Activated CD8-positive, alpha-beta memory T cell treated with anti-CD3 and anti-CD28 coated beads for 4 hours (primary cell): Measurements from ENCODE around the gene TBX10.
A peak's percentile ranks its signal among the peaks of the same experiment; 100 is the strongest.
"Not testable (repeated sequence)": the region's sequence is repeated elsewhere in the genome, so short reads cannot be mapped to it uniquely, and the experiment has no call there.

ENCODE experiments used
- DNase-seq, 2 donors: peaks; one replicate each; pipeline ENCODE4 v3.0.0-alpha.2; 2020; ENCODE audit warnings: low read depth in 2 of 2

Gene TBX10

GRCh38 chr11:67631411-67631810 lies 8.2 kb downstream of the TBX10 start:
- no peak for DNase-seq

- no peak for DNase-seq
Measured at GRCh38 chr11:67630943-67631331, 8.6 kb downstream of the TBX10 start.

GRCh38 chr11:67630228-67630942 lies 9.2 kb downstream of the TBX10 start:
- DNase-seq, result peak; percentile 87 to 91

GRCh38 chr11:67629386-67630227 lies 10.0 kb downstream of the TBX10 start, which contains the start of gene NUDT8:
NUDT8 (minus strand) TSS chr11:67629937; CDS start chr11:67629911, 26 bp downstream.
- DNase-seq, result peak; percentile 74

- no peak for DNase-seq
Measured at GRCh38 chr11:67628710-67629385, 10.7 kb downstream of the TBX10 start.

- DNase-seq, result no peak
Measured at GRCh38 chr11:67627812-67628624, 11.5 kb downstream of the TBX10 start.

GRCh38 chr11:67627441-67627811 lies 12.1 kb downstream of the TBX10 start:
- DNase-seq, result no peak

GRCh38 chr11:67626970-67627369 lies 12.6 kb downstream of the TBX10 start:
- DNase-seq, result no peak

- DNase-seq, result not testable (repeated sequence)
Measured at GRCh38 chr11:67626131-67626833, 13.3 kb downstream of the TBX10 start.

GRCh38 chr11:67623795-67624194 lies 15.8 kb downstream of the TBX10 start:
- DNase-seq, result not testable (repeated sequence)

GRCh38 chr11:67622905-67623304 lies 16.7 kb downstream of the TBX10 start:
- DNase-seq, result not testable (repeated sequence)

GRCh38 chr11:67621928-67622327 lies 17.6 kb downstream of the TBX10 start:
- DNase-seq, result not testable (repeated sequence)

- not testable (repeated sequence) for DNase-seq
Measured at GRCh38 chr11:67620621-67621020, 18.9 kb downstream of the TBX10 start.

GRCh38 chr11:67619683-67620618 lies 19.6 kb downstream of the TBX10 start:
- DNase-seq, result not testable (repeated sequence)

- not testable (repeated sequence) for DNase-seq
Measured at GRCh38 chr11:67618901-67619659, 20.5 kb downstream of the TBX10 start.

GRCh38 chr11:67617243-67617953 lies 22.2 kb downstream of the TBX10 start:
- DNase-seq, result no peak

- DNase-seq, result no peak
Measured at GRCh38 chr11:67616431-67617242, 22.9 kb downstream of the TBX10 start.
